Trophoblast cell (in vitro differentiated cells and primary cell): ENCODE data around the gene ZNF575.

Source experiments
- DNase-seq, 2 donors: peaks; one replicate each; pipeline ENCODE4 v3.0.0-alpha.2; 2016
- H2AFZ ChIP-seq: 2 replicates; pipeline ENCODE4 v1.6.1; 2013; ENCODE audit warnings: low read length, moderate library complexity, mild to moderate bottlenecking; ENCODE audit not compliant: insufficient read depth, poor library complexity
- H2AK5ac ChIP-seq: 2 replicates; pipeline ENCODE4 v1.6.1; 2013; ENCODE audit warnings: mild to moderate bottlenecking, low read length
- H2BK120ac ChIP-seq: 2 replicates; pipeline ENCODE4 v1.6.1; 2013; ENCODE audit warnings: low read length, mild to moderate bottlenecking, moderate library complexity; ENCODE audit not compliant: insufficient read depth, poor library complexity
- H2BK12ac ChIP-seq: 2 replicates; pipeline ENCODE4 v1.6.1; 2013; ENCODE audit warnings: mild to moderate bottlenecking, low read length, moderate library complexity
- H2BK5ac ChIP-seq: 2 replicates; pipeline ENCODE4 v1.6.1; 2013; ENCODE audit warnings: low read length, low read depth, moderate library complexity, mild to moderate bottlenecking; ENCODE audit not compliant: poor library complexity
- H3K14ac ChIP-seq: 2 replicates; pipeline ENCODE4 v1.6.1; 2013; ENCODE audit warnings: mild to moderate bottlenecking, low read length
- H3K18ac ChIP-seq: 2 replicates; pipeline ENCODE4 v1.6.1; 2013; ENCODE audit warnings: mild to moderate bottlenecking, low read length
- H3K23ac ChIP-seq: 2 replicates; pipeline ENCODE4 v1.6.1; 2013; ENCODE audit warnings: low read length
- H3K27ac ChIP-seq: 2 replicates; pipeline ENCODE4 v1.5.1; 2013; ENCODE audit warnings: low read depth, mild to moderate bottlenecking, inconsistent platforms, low read length, moderate library complexity
- H3K27me3 ChIP-seq: 2 replicates; pipeline ENCODE4 v1.6.1; 2013; ENCODE audit warnings: inconsistent platforms, mild to moderate bottlenecking, low read length, moderate library complexity; ENCODE audit not compliant: insufficient read depth
- H3K36me3 ChIP-seq, 2 experiments: 1 replicate in 1 of 2; 2 replicates in 1 of 2; pipeline ENCODE4 v1.6.1; 2013; ENCODE audit warnings: low read length in 2 of 2, mild to moderate bottlenecking in 2 of 2, moderate library complexity in 1 of 2; ENCODE audit not compliant: insufficient read depth in 2 of 2, control insufficient read depth in 1 of 2
- H3K4ac ChIP-seq: 2 replicates; pipeline ENCODE4 v1.6.1; 2013; ENCODE audit warnings: low read depth, mild to moderate bottlenecking, low read length, moderate library complexity
- H3K4me1 ChIP-seq, 2 experiments: 1 replicate in 1 of 2; 2 replicates in 1 of 2; pipeline ENCODE4 v1.6.1; 2013; ENCODE audit warnings: low read length in 2 of 2, mild to moderate bottlenecking in 2 of 2, moderate library complexity in 1 of 2; ENCODE audit not compliant: insufficient read depth in 2 of 2, control insufficient read depth in 1 of 2
- H3K4me2 ChIP-seq: 2 replicates; pipeline ENCODE4 v1.6.1; 2013; ENCODE audit warnings: inconsistent platforms, mild to moderate bottlenecking, low read length, moderate library complexity
- H3K4me3 ChIP-seq: 2 replicates; pipeline ENCODE4 v1.5.1; 2013; ENCODE audit warnings: mild to moderate bottlenecking, low read depth, low read length, inconsistent platforms
- H3K79me1 ChIP-seq: one replicate; pipeline ENCODE4 v1.6.1; 2013; ENCODE audit warnings: low read length
- H3K79me2 ChIP-seq: 2 replicates; pipeline ENCODE4 v1.6.1; 2013; ENCODE audit warnings: low read length, mild to moderate bottlenecking; ENCODE audit not compliant: control insufficient read depth, insufficient read depth, poor library complexity
- H3K9ac ChIP-seq: 2 replicates; pipeline ENCODE4 v1.6.1; 2013; ENCODE audit warnings: mild to moderate bottlenecking, low read length
- H3K9me3 ChIP-seq: 2 replicates; pipeline ENCODE4 v1.6.1; 2013; ENCODE audit warnings: low read depth, mild to moderate bottlenecking, control low read depth, inconsistent platforms, low read length; ENCODE audit not compliant: insufficient read depth
- H4K12ac ChIP-seq: 2 replicates; pipeline ENCODE4 v1.6.1; 2013; ENCODE audit warnings: low read depth, mild to moderate bottlenecking, low read length, moderate library complexity
- H4K8ac ChIP-seq: 2 replicates; pipeline ENCODE4 v1.6.1; 2013; ENCODE audit warnings: low read depth, mild to moderate bottlenecking, low read length, moderate library complexity
- H4K91ac ChIP-seq: one replicate; pipeline ENCODE4 v1.6.1; 2013; ENCODE audit warnings: low read depth, mild to moderate bottlenecking, low read length, moderate library complexity
- WGBS: extraction: QIAGEN DNeasy Blood & Tissue Kit; methylation state at CpG from one replicate; pipeline ENCODE4 v1.1.7; 2013; ENCODE audit warnings: missing lambda C conversion rate; ENCODE audit not compliant: insufficient read length, insufficient coverage; ENCODE audit errors: extremely low coverage; 5-methylcytosine and 5-hydroxymethylcytosine counted together

Gene ZNF575

GRCh38 chr19:43504426-43505185 is 28.4 kb upstream of the ZNF575 start, which contains the start of gene PHLDB3:
Gene PHLDB3, minus strand, starts transcription at chr19:43504746. Its CDS starts 628 bp downstream, at chr19:43504118.
- H3K79me2 ChIP-seq: peaks cover 5% of the 10 kb centered on the region
- H3K27ac ChIP-seq: peak within 1 kb of the TSS; percentile 45
- peaks cover 10% of the 10 kb centered on the region in 2 experiments for H3K4me1 ChIP-seq
- H2BK120ac ChIP-seq: peak within 1 kb of the TSS; percentile 84
- peak within 1 kb of the TSS; percentile 89 for H3K18ac ChIP-seq
- peaks cover 12% of the 10 kb centered on the region for H3K79me1 ChIP-seq
- peak within 1 kb of the TSS; percentile 81 for H2BK5ac ChIP-seq
- H3K9ac ChIP-seq: peak within 1 kb of the TSS; percentile 3
- peak within 1 kb of the TSS; percentile 67 for H3K4me3 ChIP-seq
- peak within 1 kb of the TSS; percentile 87 for H3K14ac ChIP-seq
- peak within 1 kb of the TSS; percentile 85 for H2BK12ac ChIP-seq
- no peaks in the 10 kb centered on the region for H3K27me3 ChIP-seq
- peak within 1 kb of the TSS; percentile 96 for H3K4me2 ChIP-seq
- no peaks in the 10 kb centered on the region for H3K9me3 ChIP-seq
- no CpG with 5 or more reads among the region's 42 CpGs for WGBS
- H3K23ac ChIP-seq: no peak within 1 kb of the TSS
- H3K4ac ChIP-seq: peak within 1 kb of the TSS; percentile 71
- peak in 1 of 2 donors; percentile 39 for DNase-seq
- peak within 1 kb of the TSS; percentile 89 for H4K12ac ChIP-seq
- peak within 1 kb of the TSS; percentile 24 for H2AK5ac ChIP-seq
- H4K8ac ChIP-seq: peak within 1 kb of the TSS; percentile 87
- peak within 1 kb of the TSS; percentile 84 for H4K91ac ChIP-seq
- H3K36me3 ChIP-seq: peaks cover 7 to 9% of the 10 kb centered on the region in 2 experiments
- H2AFZ ChIP-seq: peak within 1 kb of the TSS; percentile 93

DNA sequence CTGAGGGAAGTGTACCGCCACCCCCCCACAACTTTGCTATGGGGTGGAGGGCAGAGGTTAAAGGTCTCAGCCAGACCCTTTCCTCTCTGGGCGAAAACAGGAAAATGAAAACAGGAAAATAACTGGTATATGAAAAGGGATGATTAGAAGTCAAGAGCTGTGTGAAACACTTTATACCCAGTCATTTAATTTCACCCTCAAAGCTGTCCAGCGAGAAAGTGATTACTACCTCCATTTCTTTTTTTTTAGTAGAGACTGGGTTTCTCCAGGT is 27.9 kb upstream of the ZNF575 start:
- Histone ChIP-seq H3K79me2 (peaks cover 5% of the 10 kb centered on the region), H3K27me3 (no peaks in the 10 kb centered on the region), H3K14ac (no peak overlapping the region), H3K4me2 (peak overlapping the region; percentile 96), H3K4ac (no peak overlapping the region), H3K27ac (no peak overlapping the region), H4K8ac (peak overlapping the region; percentile 83), H2BK5ac (no peak overlapping the region), H4K91ac (peak overlapping the region; percentile 76), H3K23ac (no peak overlapping the region), H2AFZ (peak overlapping the region; percentile 61), H4K12ac (peak overlapping the region; percentile 12), H2BK120ac (peak overlapping the region; percentile 72), H3K79me1 (peaks cover 12% of the 10 kb centered on the region), H2AK5ac (peak overlapping the region; percentile 18), H3K9me3 (no peaks in the 10 kb centered on the region), H3K9ac (no peak overlapping the region), H3K4me3 (no peak overlapping the region), H2BK12ac (peak overlapping the region; percentile 8), H3K4me1 (peaks cover 10% of the 10 kb centered on the region in 2 experiments), H3K18ac (no peak overlapping the region), H3K36me3 (peaks cover 7 to 11% of the 10 kb centered on the region in 2 experiments)
- no peak for DNase-seq
- WGBS: no CpG with 5 or more reads among the region's 3 CpGs

DNA sequence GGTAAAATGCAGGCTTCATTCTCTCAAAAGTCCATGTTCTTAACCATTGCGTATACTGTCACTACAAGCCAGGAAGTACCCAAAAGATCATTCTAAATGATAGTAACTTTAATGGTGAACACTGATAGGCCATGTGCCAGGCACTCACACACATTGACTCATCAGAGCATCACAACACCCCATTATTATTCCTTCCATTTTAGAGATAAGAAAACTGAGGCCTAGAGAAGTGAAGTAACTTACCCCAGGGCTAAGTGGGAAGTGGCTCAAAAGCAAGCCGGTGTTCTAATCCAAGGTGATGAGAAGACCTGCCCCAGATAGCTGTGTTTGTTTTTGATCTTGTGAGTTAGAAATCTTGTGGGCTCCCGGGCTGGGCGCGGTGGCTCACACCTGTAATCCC is 27.0 kb upstream of the ZNF575 start:
- peaks cover 5% of the 10 kb centered on the region for H3K79me2 ChIP-seq
- H3K4ac ChIP-seq: no peak overlapping the region

GRCh38 chr19:43506629-43507028 is 26.4 kb upstream of the ZNF575 start:
- H2BK5ac ChIP-seq: no peak overlapping the region
- no peak overlapping the region for H3K9ac ChIP-seq
- H2BK120ac ChIP-seq: no peak overlapping the region
- WGBS: no CpG with 5 or more reads among the region's 5 CpGs
- H4K12ac ChIP-seq: no peak overlapping the region
- H3K9me3 ChIP-seq: no peaks in the 10 kb centered on the region
- H3K23ac ChIP-seq: no peak overlapping the region
- no peak overlapping the region for H4K91ac ChIP-seq
- peaks cover 12% of the 10 kb centered on the region for H3K79me1 ChIP-seq
- H3K14ac ChIP-seq: no peak overlapping the region
- no peak overlapping the region for H3K4ac ChIP-seq
- no peaks in the 10 kb centered on the region for H3K27me3 ChIP-seq
- H3K18ac ChIP-seq: no peak overlapping the region
- H2AK5ac ChIP-seq: no peak overlapping the region
- H3K79me2 ChIP-seq: peaks cover 3% of the 10 kb centered on the region
- no peak overlapping the region for H4K8ac ChIP-seq
- no peak for DNase-seq
- H2BK12ac ChIP-seq: no peak overlapping the region
- peaks cover 11 to 14% of the 10 kb centered on the region in 2 experiments for H3K36me3 ChIP-seq
- H3K4me3 ChIP-seq: no peak overlapping the region
- no peak overlapping the region for H2AFZ ChIP-seq
- peaks cover 9% of the 10 kb centered on the region in 2 experiments for H3K4me1 ChIP-seq
- H3K4me2 ChIP-seq: no peak overlapping the region
- no peak overlapping the region for H3K27ac ChIP-seq

More for the DNA sequence above, 27.0 kb upstream of the ZNF575 start:
- Histone ChIP-seq H2BK5ac (no peak overlapping the region), H3K4me1 (peaks cover 10% of the 10 kb centered on the region in 2 experiments), H3K4me3 (no peak overlapping the region), H2AFZ (no peak overlapping the region), H4K12ac (no peak overlapping the region), H4K91ac (no peak overlapping the region), H3K79me1 (peaks cover 12% of the 10 kb centered on the region), H3K27me3 (no peaks in the 10 kb centered on the region), H3K9ac (no peak overlapping the region), H3K14ac (no peak overlapping the region), H3K23ac (no peak overlapping the region), H4K8ac (no peak overlapping the region), H2AK5ac (no peak overlapping the region), H3K36me3 (peaks cover 10 to 11% of the 10 kb centered on the region in 2 experiments), H2BK120ac (no peak overlapping the region), H2BK12ac (no peak overlapping the region), H3K18ac (no peak overlapping the region), H3K4me2 (no peak overlapping the region), H3K27ac (no peak overlapping the region), H3K9me3 (no peaks in the 10 kb centered on the region)
- no CpG with 5 or more reads among the region's 5 CpGs for WGBS
- no peak for DNase-seq
